Measurements from ENCODE around the gene ALKBH4.

GRCh38 chr7:102434039-102434486 lies 30.6 kb downstream of the ALKBH4 start:
- TF ChIP-seq POLR2AphosphoS5 (IDR thresholded peaks at IDR 0.05; ENCODE audit: insufficient read depth in 1 of 2, low read depth in 1 of 2) = no peak
- no peak for TF ChIP-seq CTCF (IDR thresholded peaks at IDR 0.05)
- no peak for TF ChIP-seq POLR2A (IDR thresholded peaks at IDR 0.05)
